Stimulated activated memory B cell treated with anti-CD40 and anti-IgM and Interleukin-4, amounts not matched to agents 10 μg/mL and 1 μg/mL and 100 μg/mL, for 72 hours (primary cell): ENCODE results near the gene SH3PXD2A.

Experiments
- ATAC-seq: fragments of 150-1000 bp; cut with Tn5 transposase; 2 replicates; pipeline ENCODE4 v1.10.0; 2021
- H3K27ac Mint-ChIP-seq: one replicate; pipeline ENCODE4 v1.8.0; 2022; ENCODE audit warnings: mild to moderate bottlenecking, mixed read lengths
- H3K27me3 Mint-ChIP-seq: one replicate; pipeline ENCODE4 v1.8.0; 2022; ENCODE audit warnings: mixed read lengths
- H3K36me3 Mint-ChIP-seq: one replicate; pipeline ENCODE4 v1.8.0; 2022; ENCODE audit warnings: mixed read lengths
- H3K4me1 Mint-ChIP-seq: one replicate; pipeline ENCODE4 v1.8.0; 2022; ENCODE audit warnings: mixed read lengths
- H3K4me3 Mint-ChIP-seq: one replicate; pipeline ENCODE4 v1.8.0; 2022; ENCODE audit warnings: mild to moderate bottlenecking, moderate library complexity, mixed read lengths
- H3K9me3 Mint-ChIP-seq: one replicate; pipeline ENCODE4 v1.8.0; 2022; ENCODE audit warnings: mixed read lengths

Gene SH3PXD2A

GRCh38 chr10:103563231-103564115, 291.9 kb downstream of the SH3PXD2A start:
- Mint-ChIP-seq H3K27ac (no peak overlapping the region), H3K27me3 (peaks cover 64% of the 10 kb centered on the region), H3K9me3 (no peaks in the 10 kb centered on the region), H3K4me1 (no peaks in the 10 kb centered on the region), H3K4me3 (no peak overlapping the region), H3K36me3 (no peaks in the 10 kb centered on the region)
- no peak for ATAC-seq

- peaks cover 75% of the 10 kb centered on the region for H3K27me3 Mint-ChIP-seq
- no peak for ATAC-seq
- H3K4me3 Mint-ChIP-seq = no peak overlapping the region
- no peaks in the 10 kb centered on the region for H3K4me1 Mint-ChIP-seq
- H3K9me3 Mint-ChIP-seq = no peaks in the 10 kb centered on the region
- no peak overlapping the region for H3K27ac Mint-ChIP-seq
- no peaks in the 10 kb centered on the region for H3K36me3 Mint-ChIP-seq
Measured at GRCh38 chr10:103562383-103562782, 293.0 kb downstream of the SH3PXD2A start.

- Mint-ChIP-seq H3K27ac (no peak overlapping the region), H3K4me1 (no peaks in the 10 kb centered on the region), H3K36me3 (no peaks in the 10 kb centered on the region), H3K9me3 (no peaks in the 10 kb centered on the region), H3K4me3 (no peak overlapping the region), H3K27me3 (peaks cover 88% of the 10 kb centered on the region)
- no peak for ATAC-seq
Measured at GRCh38 chr10:103560886-103561285, 294.5 kb downstream of the SH3PXD2A start.

GRCh38 chr10:103559776-103560175, 295.6 kb downstream of the SH3PXD2A start:
- H3K36me3 Mint-ChIP-seq = no peaks in the 10 kb centered on the region
- no peak overlapping the region for H3K27ac Mint-ChIP-seq
- no peak for ATAC-seq
- H3K27me3 Mint-ChIP-seq = peaks cover 83% of the 10 kb centered on the region
- peaks cover 2% of the 10 kb centered on the region for H3K4me1 Mint-ChIP-seq
- H3K9me3 Mint-ChIP-seq = no peaks in the 10 kb centered on the region
- no peak overlapping the region for H3K4me3 Mint-ChIP-seq

- ATAC-seq = no peak
- Mint-ChIP-seq H3K4me1 (peaks cover 6% of the 10 kb centered on the region), H3K27me3 (peaks cover 88% of the 10 kb centered on the region), H3K27ac (no peak overlapping the region), H3K9me3 (no peaks in the 10 kb centered on the region), H3K4me3 (no peak overlapping the region), H3K36me3 (no peaks in the 10 kb centered on the region)
Measured at GRCh38 chr10:103558911-103559310, 296.5 kb downstream of the SH3PXD2A start.

- H3K9me3 Mint-ChIP-seq = no peaks in the 10 kb centered on the region
- no peak overlapping the region for H3K4me3 Mint-ChIP-seq
- no peak for ATAC-seq
- H3K36me3 Mint-ChIP-seq = no peaks in the 10 kb centered on the region
- no peak overlapping the region for H3K27ac Mint-ChIP-seq
- H3K4me1 Mint-ChIP-seq = peaks cover 6% of the 10 kb centered on the region
- H3K27me3 Mint-ChIP-seq = peaks cover 91% of the 10 kb centered on the region
Measured at GRCh38 chr10:103557455-103557854, 297.9 kb downstream of the SH3PXD2A start.

- Mint-ChIP-seq H3K36me3 (no peaks in the 10 kb centered on the region), H3K4me1 (peaks cover 6% of the 10 kb centered on the region), H3K27me3 (peaks cover 86% of the 10 kb centered on the region), H3K9me3 (no peaks in the 10 kb centered on the region), H3K4me3 (no peak overlapping the region), H3K27ac (no peak overlapping the region)
- no peak for ATAC-seq
Measured at GRCh38 chr10:103556383-103557007, 298.9 kb downstream of the SH3PXD2A start.

GRCh38 chr10:103555712-103556111, 299.7 kb downstream of the SH3PXD2A start:
- peaks cover 6% of the 10 kb centered on the region for H3K4me1 Mint-ChIP-seq
- no peaks in the 10 kb centered on the region for H3K36me3 Mint-ChIP-seq
- H3K4me3 Mint-ChIP-seq = no peak overlapping the region
- H3K9me3 Mint-ChIP-seq = no peaks in the 10 kb centered on the region
- H3K27ac Mint-ChIP-seq = no peak overlapping the region
- H3K27me3 Mint-ChIP-seq = peaks cover 78% of the 10 kb centered on the region
- no peak for ATAC-seq

- H3K9me3 Mint-ChIP-seq = no peaks in the 10 kb centered on the region
- peak; percentile 14 for ATAC-seq
- no peak overlapping the region for H3K27ac Mint-ChIP-seq
- H3K36me3 Mint-ChIP-seq = no peaks in the 10 kb centered on the region
- H3K4me3 Mint-ChIP-seq = no peak overlapping the region
- H3K4me1 Mint-ChIP-seq = peaks cover 6% of the 10 kb centered on the region
- peaks cover 74% of the 10 kb centered on the region for H3K27me3 Mint-ChIP-seq
Measured at GRCh38 chr10:103555325-103555649, 300.1 kb downstream of the SH3PXD2A start.

- Mint-ChIP-seq H3K36me3 (no peaks in the 10 kb centered on the region), H3K4me3 (peak overlapping the region; percentile 71), H3K27ac (no peak overlapping the region), H3K9me3 (no peaks in the 10 kb centered on the region), H3K4me1 (peaks cover 6% of the 10 kb centered on the region), H3K27me3 (peaks cover 68% of the 10 kb centered on the region)
- ATAC-seq = peak; percentile 35
Measured at GRCh38 chr10:103554488-103555324, 300.7 kb downstream of the SH3PXD2A start.

GRCh38 chr10:103553743-103554487, 301.5 kb downstream of the SH3PXD2A start:
- no peak overlapping the region for H3K27ac Mint-ChIP-seq
- peaks cover 60% of the 10 kb centered on the region for H3K27me3 Mint-ChIP-seq
- H3K4me1 Mint-ChIP-seq = peaks cover 6% of the 10 kb centered on the region
- H3K9me3 Mint-ChIP-seq = no peaks in the 10 kb centered on the region
- ATAC-seq = no peak
- no peaks in the 10 kb centered on the region for H3K36me3 Mint-ChIP-seq
- no peak overlapping the region for H3K4me3 Mint-ChIP-seq

GRCh38 chr10:103552856-103553742, 302.3 kb downstream of the SH3PXD2A start:
- no peak for ATAC-seq
- no peak overlapping the region for H3K27ac Mint-ChIP-seq
- no peak overlapping the region for H3K4me3 Mint-ChIP-seq
- peaks cover 8% of the 10 kb centered on the region for H3K4me1 Mint-ChIP-seq
- H3K36me3 Mint-ChIP-seq = no peaks in the 10 kb centered on the region
- H3K27me3 Mint-ChIP-seq = peaks cover 52% of the 10 kb centered on the region
- no peaks in the 10 kb centered on the region for H3K9me3 Mint-ChIP-seq

GRCh38 chr10:103551619-103552602, 303.5 kb downstream of the SH3PXD2A start:
- Mint-ChIP-seq H3K27ac (no peak overlapping the region), H3K36me3 (no peaks in the 10 kb centered on the region), H3K4me1 (peaks cover 20% of the 10 kb centered on the region), H3K27me3 (peaks cover 40% of the 10 kb centered on the region), H3K4me3 (no peak overlapping the region), H3K9me3 (no peaks in the 10 kb centered on the region)
- ATAC-seq = no peak
